Activated naive CD4-positive, alpha-beta T cell treated with anti-CD3 and anti-CD28 coated beads, Interleukin-2, amount 10 ng/mL, durations not matched to agents 5 hours and 36 hours (primary cell): ENCODE results near the gene NFASC. TPM values are rescaled to one million over a fixed set of nuclear protein-coding genes. Genes with fewer than 3 reads are reported as not detected.

Experiments
- total RNA-seq, 2 experiments: library from RNA; stranded (reverse); gene quantifications; one replicate each; pipeline ENCODE4 v1.2.3, GENCODE V29; 2021

The NFASC gene
- not detected for total RNA-seq

GRCh38 chr1:204870160-204870912 is at the start of gene NFASC:
Gene NFASC, plus strand, starts transcription at chr1:204870862. Its CDS starts 73,454 bp downstream, at chr1:204944316.

GRCh38 chr1:205042911-205043806 is 172.5 kb downstream of the NFASC start, which contains the start of gene CNTN2:
Gene CNTN2, plus strand, starts transcription at chr1:205043212. Its CDS starts 9,974 bp downstream, at chr1:205053186.

Other genes starting within 250 kb of the NFASC start
- gene LRRN2, start 185.1 kb upstream of the NFASC start, total RNA-seq: not detected
- not detected for gene CNTN2, start 172.3 kb downstream of the NFASC start, total RNA-seq
- 1 to 10 TPM; 2.6 to 3.1 TPM for gene TMEM81, start 213.6 kb downstream of the NFASC start, total RNA-seq